NCI-H2107 treated with DMSO at 0.1 percent for 48 hours (cell line): ENCODE measurements around the gene TRPC4AP.

ENCODE experiments used
- DNase-seq: peaks from one replicate; lab custom pipeline; 2025; ENCODE audit not compliant: unreplicated experiment; lab: John Stamatoyannopoulos, UW

Gene TRPC4AP

GRCh38 chr20:35003211-35004031, 89.2 kb downstream of the TRPC4AP start:
- DNase-seq, result no peak

- DNase-seq, result no peak
These were observed 90.0 kb downstream of the TRPC4AP start for GRCh38 chr20:35002426-35003210.

- no peak for DNase-seq
These were observed 90.8 kb downstream of the TRPC4AP start for GRCh38 chr20:35001596-35002362.

GRCh38 chr20:35000922-35001595, 91.5 kb downstream of the TRPC4AP start:
- no peak for DNase-seq

- DNase-seq, result peak; percentile 54
These were observed 92.2 kb downstream of the TRPC4AP start for GRCh38 chr20:35000311-35000921.

GRCh38 chr20:34999782-35000181, 92.8 kb downstream of the TRPC4AP start:
- DNase-seq, result no peak

GRCh38 chr20:34999021-34999451, 93.6 kb downstream of the TRPC4AP start:
- DNase-seq, result no peak

- DNase-seq, result no peak
These were observed 94.2 kb downstream of the TRPC4AP start for GRCh38 chr20:34998331-34998950.

GRCh38 chr20:34997774-34998173, 94.8 kb downstream of the TRPC4AP start:
- no peak for DNase-seq

GRCh38 chr20:34997131-34997561, 95.5 kb downstream of the TRPC4AP start:
- no peak for DNase-seq

- DNase-seq, result no peak
These were observed 96.2 kb downstream of the TRPC4AP start for GRCh38 chr20:34996243-34997028.

- no peak for DNase-seq
These were observed 96.9 kb downstream of the TRPC4AP start for GRCh38 chr20:34995696-34996095.

GRCh38 chr20:34995192-34995591, 97.4 kb downstream of the TRPC4AP start:
- no peak for DNase-seq

- DNase-seq, result no peak
These were observed 98.0 kb downstream of the TRPC4AP start for GRCh38 chr20:34994509-34995131.

GRCh38 chr20:34993941-34994508, 98.6 kb downstream of the TRPC4AP start:
- no peak for DNase-seq

GRCh38 chr20:34992751-34993417, 99.7 kb downstream of the TRPC4AP start:
- no peak for DNase-seq

- DNase-seq, result no peak
These were observed 101.9 kb downstream of the TRPC4AP start for GRCh38 chr20:34990661-34991214.
